Osteoblast (primary cell): ENCODE measurements around the gene MEF2B. TPM values are rescaled to one million over a fixed set of nuclear protein-coding genes. Genes with fewer than 3 reads are reported as not detected.

ENCODE experiments used
- DNase-seq: peaks from one replicate; pipeline ENCODE4 v3.0.0; 2011; ENCODE audit warnings: low spot score, mixed read lengths; ENCODE audit not compliant: insufficient read length; ENCODE audit errors: missing footprints
- H2AFZ ChIP-seq: 2 replicates; pipeline ENCODE4 v1.6.0; 2011; ENCODE audit warnings: mild to moderate bottlenecking, low read length
- H3K27ac ChIP-seq: 2 replicates; pipeline ENCODE4 v1.5.1; 2011; ENCODE audit warnings: mild to moderate bottlenecking, low read depth, low read length, moderate library complexity
- H3K27me3 ChIP-seq: 2 replicates; pipeline ENCODE4 v1.6.0; 2012; ENCODE audit warnings: mild to moderate bottlenecking, control low read depth, inconsistent platforms, low read length, moderate library complexity; ENCODE audit not compliant: insufficient read depth
- H3K36me3 ChIP-seq: 2 replicates; pipeline ENCODE4 v1.5.1; 2011; ENCODE audit warnings: mild to moderate bottlenecking, low read length, control low read depth, moderate library complexity; ENCODE audit not compliant: insufficient read depth
- H3K4me1 ChIP-seq: 2 replicates; pipeline ENCODE4 v1.5.1; 2011; ENCODE audit warnings: mild to moderate bottlenecking, low read length, control low read depth, moderate library complexity; ENCODE audit not compliant: insufficient read depth
- H3K4me2 ChIP-seq: 2 replicates; pipeline ENCODE4 v1.6.0; 2011; ENCODE audit warnings: mild to moderate bottlenecking, low read length; ENCODE audit not compliant: insufficient read depth
- H3K4me3 ChIP-seq: fragments of 200-600 bp; sonication (generic); 3 replicates; pipeline ENCODE4 v1.5.1; 2012; ENCODE audit warnings: mild to moderate bottlenecking, low read length, inconsistent platforms; ENCODE audit not compliant: insufficient read depth
- H3K79me2 ChIP-seq: 2 replicates; pipeline ENCODE4 v1.6.0; 2012; ENCODE audit warnings: mild to moderate bottlenecking, low read length, control low read depth, inconsistent platforms; ENCODE audit not compliant: insufficient read depth
- H3K9me3 ChIP-seq: 2 replicates; pipeline ENCODE4 v1.5.1; 2011; ENCODE audit warnings: low read depth, low read length, control low read depth
- H4K20me1 ChIP-seq: 2 replicates; pipeline ENCODE4 v1.6.0; 2012; ENCODE audit warnings: mild to moderate bottlenecking, low read length, control low read depth; ENCODE audit not compliant: insufficient read depth
- CTCF ChIP-seq: IDR thresholded peaks from 2 replicates; pipeline ENCODE4 v1.5.1; 2011; ENCODE audit warnings: mild to moderate bottlenecking, low read depth, low read length, moderate library complexity; ENCODE audit errors: extremely low read depth
- total RNA-seq: library from RNA; depleted of rRNA; stranded (reverse); fragments of >200 nt; gene quantifications from 2 replicates; pipeline ENCODE4 v1.2.3, GENCODE V29; 2012

The MEF2B gene
- total RNA-seq, 1 donor, result 0.36 TPM

- peak; percentile 62 for DNase-seq
- peaks cover 8% of the 10 kb centered on the region for H3K79me2 ChIP-seq
- peak overlapping the region; percentile 86 for H2AFZ ChIP-seq
- H3K36me3 ChIP-seq, result peaks cover 13% of the 10 kb centered on the region
- no peak for TF ChIP-seq CTCF
- H3K4me2 ChIP-seq, result peak overlapping the region; percentile 91
- H3K4me3 ChIP-seq, result peak overlapping the region; percentile 79
- H3K9me3 ChIP-seq, result no peaks in the 10 kb centered on the region
- peaks cover 11% of the 10 kb centered on the region for H3K4me1 ChIP-seq
- H3K27me3 ChIP-seq, result peaks cover 4% of the 10 kb centered on the region
- peak overlapping the region; percentile 50 for H3K27ac ChIP-seq
- no peaks in the 10 kb centered on the region for H4K20me1 ChIP-seq
Observed at GRCh38 chr19:19202707-19203011, 32.6 kb upstream of the MEF2B start.

- Histone ChIP-seq H3K27ac (no peak overlapping the region), H3K4me3 (peak overlapping the region; percentile 79), H3K9me3 (no peaks in the 10 kb centered on the region), H4K20me1 (no peaks in the 10 kb centered on the region), H3K4me2 (peak overlapping the region; percentile 91), H3K36me3 (peaks cover 17% of the 10 kb centered on the region), H3K27me3 (peaks cover 4% of the 10 kb centered on the region), H3K4me1 (peaks cover 11% of the 10 kb centered on the region), H2AFZ (no peak overlapping the region), H3K79me2 (peaks cover 8% of the 10 kb centered on the region)
- TF ChIP-seq CTCF, result no peak
- peak; percentile 62 for DNase-seq
Observed at GRCh38 chr19:19201697-19202630, 31.9 kb upstream of the MEF2B start.

- H4K20me1 ChIP-seq, result peaks cover 9% of the 10 kb centered on the region
- H2AFZ ChIP-seq, result no peak overlapping the region
- peak overlapping the region; percentile 98 for H3K4me2 ChIP-seq
- no peak overlapping the region for H3K27ac ChIP-seq
- peak; percentile 51 for DNase-seq
- peak overlapping the region; percentile 91 for H3K4me3 ChIP-seq
- peaks cover 15% of the 10 kb centered on the region for H3K36me3 ChIP-seq
- no peaks in the 10 kb centered on the region for H3K27me3 ChIP-seq
- peaks cover 20% of the 10 kb centered on the region for H3K4me1 ChIP-seq
- H3K9me3 ChIP-seq, result no peaks in the 10 kb centered on the region
- peaks cover 44% of the 10 kb centered on the region for H3K79me2 ChIP-seq
- no peak for TF ChIP-seq CTCF
Observed at GRCh38 chr19:19193926-19194325, 23.9 kb upstream of the MEF2B start.

- Histone ChIP-seq H3K4me2 (peak overlapping the region; percentile 98), H3K4me1 (peaks cover 20% of the 10 kb centered on the region), H3K36me3 (peaks cover 6% of the 10 kb centered on the region), H2AFZ (peak overlapping the region; percentile 98), H3K4me3 (peak overlapping the region; percentile 91), H3K27ac (peak overlapping the region; percentile 82), H3K79me2 (peaks cover 48% of the 10 kb centered on the region), H3K9me3 (no peaks in the 10 kb centered on the region), H3K27me3 (no peaks in the 10 kb centered on the region), H4K20me1 (peaks cover 9% of the 10 kb centered on the region)
- DNase-seq, result peak; percentile 91
- no peak for TF ChIP-seq CTCF
Observed at GRCh38 chr19:19192910-19193423, 22.9 kb upstream of the MEF2B start.
